Lung (tissue), 12 donors: ENCODE data around the gene PNMA8C. TPM values are rescaled to one million over a fixed set of nuclear protein-coding genes. Genes with fewer than 3 reads are reported as not detected.
A peak's percentile ranks its signal among the peaks of the same experiment; 100 is the strongest.

Experiments
- ATAC-seq: fragments of 200-7000 bp; cut with Tn5 transposase; one replicate; pipeline ENCODE4 v1.9.1; 2020; ENCODE audit warnings: moderate number of reproducible peaks; ENCODE audit not compliant: insufficient read depth, low FRiP score
- DNase-seq, 3 donors: peaks; one replicate each; pipeline ENCODE4 v3.0.0-alpha.2; 2013 to 2017
- H3K27ac ChIP-seq, 2 donors: one replicate each; pipeline ENCODE4 v1.5.1; 2013; ENCODE audit warnings: mild to moderate bottlenecking in 2 of 2, moderate library complexity in 2 of 2, control low read depth in 1 of 2, inconsistent platforms in 1 of 2, low read depth in 1 of 2, low read length in 1 of 2
- H3K27me3 ChIP-seq, 3 donors: one replicate each; pipeline ENCODE4 v1.5.1; 2013; ENCODE audit warnings: low read length in 2 of 3; ENCODE audit not compliant: control insufficient read depth in 3 of 3, insufficient read depth in 3 of 3
- H3K36me3 ChIP-seq, 4 donors: one replicate each; pipeline ENCODE4 v1.5.1; 2013; ENCODE audit warnings: low read length in 4 of 4, mild to moderate bottlenecking in 1 of 4, moderate library complexity in 1 of 4; ENCODE audit not compliant: control insufficient read depth in 4 of 4, insufficient read depth in 4 of 4
- H3K4me1 ChIP-seq, 5 donors: one replicate each; pipeline ENCODE4 v1.5.1; 2013; ENCODE audit warnings: low read length in 5 of 5, mild to moderate bottlenecking in 2 of 5, moderate library complexity in 1 of 5; ENCODE audit not compliant: control insufficient read depth in 5 of 5, insufficient read depth in 5 of 5
- H3K4me3 ChIP-seq: one replicate; pipeline ENCODE4 v1.5.1; 2013; ENCODE audit warnings: mild to moderate bottlenecking, control low read depth, moderate library complexity
- H3K9ac ChIP-seq, 2 donors: one replicate each; pipeline ENCODE4 v1.5.1; 2013; ENCODE audit warnings: low read length in 2 of 2, control low read depth in 1 of 2; ENCODE audit not compliant: insufficient read depth in 1 of 2
- H3K9me3 ChIP-seq, 4 donors: one replicate each; pipeline ENCODE4 v1.5.1; 2013; ENCODE audit warnings: low read length in 3 of 4, mild to moderate bottlenecking in 1 of 4, moderate library complexity in 1 of 4; ENCODE audit not compliant: control insufficient read depth in 4 of 4, insufficient read depth in 3 of 4
- WGBS, 2 donors: extraction: QIAGEN DNeasy Blood & Tissue Kit; methylation state at CpG; one replicate each; pipeline ENCODE4 v1.1.7; 2013; 5-methylcytosine and 5-hydroxymethylcytosine counted together
- polyA plus RNA-seq, 2 donors: library from polyadenylated mRNA; stranded (reverse); fragments of 200-250 nt; gene quantifications; one replicate each; pipeline ENCODE4 v1.2.1, GENCODE V29; 2013
- total RNA-seq, 2 donors: library from RNA; depleted of rRNA in 1 of 2; stranded (reverse); fragments of >200 nt in 1 of 2; gene quantifications; one replicate each; pipeline ENCODE4 v1.2.1, GENCODE V29; 2014 to 2021
- TF ChIP-seq, protein P1 (sequence below): IDR thresholded peaks from 2 replicates; pipeline ENCODE4 v1.5.1; 2012; ENCODE audit warnings: mild to moderate bottlenecking; ENCODE audit errors: control extremely low read depth, extremely low read depth
- donor health status: control.
- donor health status: control.
- donor health status: Bipolar disorder and iron deficiency.
- donor health status: healthy.
- donor health status: DM: yes; HTN: yes; CAD: no.

PNMA8C gene
- total and polyA plus RNA-seq, 4 donors = 0.04 to 1.2 (median 0.47) TPM

DNA sequence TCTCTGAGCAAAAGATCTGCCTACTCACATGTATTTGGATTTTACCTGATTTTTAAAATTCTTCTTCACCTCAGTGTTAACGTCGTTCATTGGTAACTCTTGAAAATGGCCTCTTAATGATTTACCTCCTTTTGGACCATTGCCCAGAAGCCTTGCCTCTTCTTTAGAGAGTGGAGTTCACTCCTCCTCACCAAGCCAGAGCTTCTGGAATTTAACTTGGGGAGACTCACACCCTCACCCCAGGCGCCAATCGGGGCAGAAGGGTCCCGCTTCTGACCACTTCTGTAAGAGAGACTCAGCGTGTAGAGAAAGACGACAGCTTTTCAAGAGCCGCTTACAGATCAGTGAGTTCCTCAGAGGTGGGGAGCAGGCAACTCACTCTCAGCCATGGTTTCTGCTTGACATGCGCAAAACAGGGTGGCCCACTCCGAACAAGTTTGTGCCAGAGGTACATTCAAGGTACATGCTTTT lies 2.7 kb downstream of the PNMA8C start:
- DNase-seq = peak; percentile 56 to 86 (median 78)
- H3K36me3 ChIP-seq = no peaks in the 10 kb centered on the region
- H3K4me3 ChIP-seq = no peak overlapping the region
- peak overlapping the region in 1 of 2 donors; percentile 24 for H3K9ac ChIP-seq
- peaks cover 0 to 3% (median 2%) of the 10 kb centered on the region in 3 donors for H3K27me3 ChIP-seq
- H3K9me3 ChIP-seq = no peaks in the 10 kb centered on the region
- no peak for ATAC-seq
- no peak overlapping the region for H3K27ac ChIP-seq
- WGBS, 2 donors = 2 to 12% methylated on average over 10 of the region's 10 CpGs
- TF ChIP-seq, protein P1, sequence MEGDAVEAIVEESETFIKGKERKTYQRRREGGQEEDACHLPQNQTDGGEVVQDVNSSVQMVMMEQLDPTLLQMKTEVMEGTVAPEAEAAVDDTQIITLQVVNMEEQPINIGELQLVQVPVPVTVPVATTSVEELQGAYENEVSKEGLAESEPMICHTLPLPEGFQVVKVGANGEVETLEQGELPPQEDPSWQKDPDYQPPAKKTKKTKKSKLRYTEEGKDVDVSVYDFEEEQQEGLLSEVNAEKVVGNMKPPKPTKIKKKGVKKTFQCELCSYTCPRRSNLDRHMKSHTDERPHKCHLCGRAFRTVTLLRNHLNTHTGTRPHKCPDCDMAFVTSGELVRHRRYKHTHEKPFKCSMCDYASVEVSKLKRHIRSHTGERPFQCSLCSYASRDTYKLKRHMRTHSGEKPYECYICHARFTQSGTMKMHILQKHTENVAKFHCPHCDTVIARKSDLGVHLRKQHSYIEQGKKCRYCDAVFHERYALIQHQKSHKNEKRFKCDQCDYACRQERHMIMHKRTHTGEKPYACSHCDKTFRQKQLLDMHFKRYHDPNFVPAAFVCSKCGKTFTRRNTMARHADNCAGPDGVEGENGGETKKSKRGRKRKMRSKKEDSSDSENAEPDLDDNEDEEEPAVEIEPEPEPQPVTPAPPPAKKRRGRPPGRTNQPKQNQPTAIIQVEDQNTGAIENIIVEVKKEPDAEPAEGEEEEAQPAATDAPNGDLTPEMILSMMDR = no peak
- peaks cover 0 to 15% (median 3%) of the 10 kb centered on the region in 5 donors for H3K4me1 ChIP-seq

- no peak overlapping the region for H3K4me3 ChIP-seq
- no peaks in the 10 kb centered on the region for H3K9me3 ChIP-seq
- DNase-seq (no peak), ATAC-seq (no peak)
- no peaks in the 10 kb centered on the region for H3K36me3 ChIP-seq
- 60 to 84% methylated on average over 5 of the region's 5 CpGs for WGBS, 2 donors
- H3K27ac ChIP-seq = no peak overlapping the region
- H3K27me3 ChIP-seq = peaks cover 0 to 3% (median 0%) of the 10 kb centered on the region in 3 donors
- no peak overlapping the region for H3K9ac ChIP-seq
- H3K4me1 ChIP-seq = peaks cover 0 to 15% (median 0%) of the 10 kb centered on the region in 5 donors
- TF ChIP-seq, protein P1 = no peak
Observed at GRCh38 chr19:46423188-46423587, 5.5 kb downstream of the PNMA8C start.

DNA sequence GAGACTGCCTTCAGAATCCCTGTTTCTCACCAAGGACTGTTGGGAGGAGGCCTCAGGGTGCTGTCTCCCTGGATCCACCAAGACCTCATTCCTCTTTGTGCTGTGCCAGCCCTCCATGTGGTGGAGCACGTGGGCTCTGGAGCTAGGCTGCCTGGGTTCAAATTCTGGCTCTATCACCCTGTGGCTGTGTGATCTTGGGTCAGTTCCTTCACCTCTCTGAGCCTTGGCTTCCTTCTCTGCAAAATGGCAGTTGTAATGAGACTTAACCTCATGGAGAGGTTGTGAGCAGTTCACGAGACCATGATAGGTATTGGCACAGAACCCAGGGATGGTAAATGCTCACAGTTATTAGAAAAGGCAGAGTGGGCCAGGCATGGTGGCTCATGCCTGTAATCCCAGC lies 6.4 kb downstream of the PNMA8C start:
- Histone ChIP-seq H3K9me3 (no peaks in the 10 kb centered on the region), H3K27ac (no peak overlapping the region), H3K36me3 (no peaks in the 10 kb centered on the region), H3K4me1 (peaks cover 0 to 15% (median 0%) of the 10 kb centered on the region in 5 donors), H3K4me3 (no peak overlapping the region), H3K27me3 (peaks cover 0 to 3% (median 0%) of the 10 kb centered on the region in 3 donors), H3K9ac (no peak overlapping the region)
- WGBS, 2 donors = 82 to 87% methylated on average over 2 of the region's 2 CpGs
- ATAC-seq (no peak), DNase-seq (no peak)
- TF ChIP-seq, protein P1 = no peak

DNA sequence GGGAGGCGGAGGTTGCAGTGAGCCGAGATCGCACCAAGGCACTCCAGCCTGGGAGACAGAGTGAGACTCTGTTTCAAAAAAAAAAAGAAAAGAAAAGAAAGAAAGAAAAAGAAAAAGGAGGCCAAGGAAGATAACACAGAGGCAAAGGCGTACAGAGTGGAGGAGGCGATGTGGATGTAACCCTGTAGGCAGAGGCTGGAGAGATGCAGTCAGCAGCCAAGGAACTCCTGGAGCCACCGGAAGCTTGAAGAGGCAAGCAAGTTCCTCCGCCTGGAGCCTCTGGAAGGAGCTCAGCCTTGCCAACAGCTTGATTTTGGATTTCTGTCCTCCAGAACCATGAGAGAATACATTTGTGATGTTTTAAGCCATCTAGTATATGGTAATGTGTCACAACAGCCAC lies 8.7 kb downstream of the PNMA8C start:
- H3K27me3 ChIP-seq = peaks cover 0 to 3% (median 0%) of the 10 kb centered on the region in 3 donors
- WGBS, 2 donors = 86 to 93% methylated on average over 7 of the region's 7 CpGs
- H3K9me3 ChIP-seq = no peaks in the 10 kb centered on the region

More for the DNA sequence above, 8.7 kb downstream of the PNMA8C start:
- Histone ChIP-seq H3K36me3 (no peaks in the 10 kb centered on the region), H3K4me1 (peaks cover 0 to 9% (median 0%) of the 10 kb centered on the region in 5 donors), H3K9ac (no peak overlapping the region), H3K4me3 (no peak overlapping the region), H3K27ac (no peak overlapping the region)
- DNase-seq (no peak), ATAC-seq (no peak)
- TF ChIP-seq, protein P1 = no peak
